AG04449 (cell line): ENCODE data around the gene PRKAG2.

ENCODE experiments used
- CTCF ChIA-PET: fragments of 350-600 bp; formaldehyde crosslinking; extraction: SDS; loops from one replicate; lab custom pipeline; 2021; ENCODE audit warnings: antibody characterized with exemption; lab: Yijun Ruan, JAX
- POLR2A ChIA-PET: fragments of 400-600, 350-600 bp; formaldehyde crosslinking; extraction: SDS; loops from one replicate; lab custom pipeline; 2020; ENCODE audit warnings: antibody characterized with exemption, inconsistent platforms; lab: Yijun Ruan, JAX
- DNase-seq: peaks from one replicate; pipeline ENCODE4 v3.0.0-alpha.2; 2010; ENCODE audit warnings: low read depth, low spot score
- H3K4me3 ChIP-seq: 2 replicates; pipeline ENCODE4 v1.5.1; 2011; ENCODE audit warnings: low read depth, mild to moderate bottlenecking, control low read depth, low read length
- CTCF ChIP-seq: IDR thresholded peaks from one replicate; pipeline ENCODE4 v1.5.1; 2011; ENCODE audit warnings: mild to moderate bottlenecking, moderate library complexity, low read length, control low read depth, inconsistent platforms; ENCODE audit not compliant: insufficient read depth; ENCODE audit errors: missing control alignments

PRKAG2 gene

GRCh38 chr7:151688236-151688780 lies 188.6 kb downstream of the PRKAG2 start:
- H3K4me3 ChIP-seq, result no peak overlapping the region
- ChIA-PET POLR2A (interaction anchor here (0.7 kb wide), 1 partner anchor 13 kb away, joined by 3 read pairs; no protein-coding TSS in a partner anchor), CTCF (interaction anchor here (0.6 to 2.8 kb wide), 3 partner anchors 10 to 88 kb away, joined by 3 to 14 read pairs (median 3); no protein-coding TSS in a partner anchor)
- DNase-seq, result no peak
- TF ChIP-seq CTCF, result no peak

GRCh38 chr7:151687523-151688235 lies 189.2 kb downstream of the PRKAG2 start:
- peak; percentile 79 for DNase-seq
- TF ChIP-seq CTCF, result no peak
- POLR2A ChIA-PET, result interaction anchor here (0.7 kb wide), 1 partner anchor 14 kb away, joined by 3 read pairs; no protein-coding TSS in a partner anchor
- H3K4me3 ChIP-seq, result peak overlapping the region; percentile 12; the same call in 1 of the 2 replicates
- CTCF ChIA-PET, result interaction anchor here (0.6 to 2.8 kb wide), 3 partner anchors 11 to 87 kb away, joined by 3 to 14 read pairs (median 3); no protein-coding TSS in a partner anchor

- ChIA-PET CTCF (interaction anchor here (4.0 kb wide), 1 partner anchor 54 kb away, joined by 18 read pairs; no protein-coding TSS in a partner anchor), POLR2A (no interaction called here)
- no peak for DNase-seq
Measured at GRCh38 chr7:151686826-151687225, 190.1 kb downstream of the PRKAG2 start.

GRCh38 chr7:151686016-151686766 lies 190.7 kb downstream of the PRKAG2 start:
- CTCF ChIA-PET, result interaction anchor here (0.6 to 4.0 kb wide), 7 partner anchors 9 to 421 kb away, joined by 3 to 18 read pairs (median 3); no protein-coding TSS in a partner anchor

More at GRCh38 chr7:151686826-151687225, 190.1 kb downstream of the PRKAG2 start:
- no peak for TF ChIP-seq CTCF
- H3K4me3 ChIP-seq, result no peak overlapping the region

GRCh38 chr7:151684408-151685175 lies 192.3 kb downstream of the PRKAG2 start:
- no peak overlapping the region for H3K4me3 ChIP-seq
- POLR2A ChIA-PET, result interaction anchor here (0.7 kb wide), 1 partner anchor 19 kb away, joined by 3 read pairs; no protein-coding TSS in a partner anchor
- DNase-seq, result no peak
- CTCF ChIA-PET, result interaction anchor here (0.6 to 4.0 kb wide), 4 partner anchors 21 to 75 kb away, joined by 3 to 18 read pairs (median 4); no protein-coding TSS in a partner anchor
- no peak for TF ChIP-seq CTCF

More at GRCh38 chr7:151686016-151686766, 190.7 kb downstream of the PRKAG2 start:
- POLR2A ChIA-PET, result no interaction called here
- DNase-seq, result no peak
- no peak for TF ChIP-seq CTCF
- no peak overlapping the region for H3K4me3 ChIP-seq
